Measurements from ENCODE around the gene SLCO2A1.

SLCO2A1 gene

DNA sequence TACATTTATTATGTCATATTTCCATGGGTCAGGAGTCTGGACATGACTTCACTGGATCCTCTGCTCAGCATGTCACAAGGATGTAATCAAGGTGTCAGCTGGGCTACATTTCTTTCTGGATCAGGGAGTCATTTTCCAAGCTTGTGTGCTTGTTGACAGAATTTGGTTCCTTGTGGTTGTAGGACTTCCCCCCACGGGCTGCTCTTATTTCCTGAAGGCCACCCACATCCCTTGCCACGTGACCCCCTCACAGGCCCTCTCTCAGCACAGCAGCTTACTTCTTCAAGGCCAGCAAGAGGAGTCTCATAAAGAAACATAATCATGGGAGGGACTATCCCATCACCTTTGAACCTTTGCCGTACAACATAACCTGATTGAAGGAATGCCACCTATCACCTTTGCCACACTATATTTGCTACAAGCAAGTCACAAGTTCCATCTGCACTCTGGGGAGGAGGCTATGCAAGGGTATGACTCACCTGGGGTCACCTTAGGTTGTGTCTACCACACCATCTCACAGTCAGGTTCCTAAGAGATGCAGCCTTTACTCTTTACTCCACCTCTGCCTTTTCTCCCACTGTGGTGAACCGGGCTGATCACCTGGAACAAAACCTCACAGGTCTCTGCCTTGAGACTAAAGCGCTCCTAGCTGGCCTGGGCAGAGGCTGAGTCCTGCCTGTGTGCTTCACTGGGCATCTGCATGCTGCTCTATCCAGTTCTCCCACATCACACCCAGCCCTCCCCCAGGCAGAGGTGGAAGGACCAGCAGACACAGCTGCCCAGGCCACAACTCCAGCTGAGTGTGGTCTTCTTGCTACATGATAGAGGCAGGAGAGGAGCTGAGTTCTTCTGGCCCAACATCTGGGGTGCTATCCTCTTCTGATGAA, 147.5 kb downstream of the SLCO2A1 start:
- Histone ChIP-seq H3K9me3 (replicated peaks; ENCODE audit: insufficient read depth, low read length) (no peaks in the 10 kb centered on the region), H3F3A (ENCODE audit: insufficient read depth, low read length) (no peaks in the 10 kb centered on the region), H2AFZ (ENCODE audit: low read length) (no peak overlapping the region), H3K4me1 (ENCODE audit: low read length) (no peaks in the 10 kb centered on the region), H3K9me2 (replicated peaks; ENCODE audit: insufficient read depth, low read length) (no peaks in the 10 kb centered on the region), H3K27me3 (replicated peaks; ENCODE audit: insufficient read depth, low read length) (no peaks in the 10 kb centered on the region), H4K20me1 (ENCODE audit: insufficient read depth, low read length) (no peaks in the 10 kb centered on the region), H3K9ac (ENCODE audit: low read length) (no peak overlapping the region), H3K36me3 (replicated peaks; ENCODE audit: insufficient read depth, low read length) (no peaks in the 10 kb centered on the region), H3K79me2 (ENCODE audit: low read length) (no peaks in the 10 kb centered on the region), H3K4me2 (ENCODE audit: low read depth, low read length) (no peak overlapping the region), H3K4me3 (ENCODE audit: low read length) (no peak overlapping the region), H3K27ac (ENCODE audit: low read length) (no peak overlapping the region)
- TF ChIP-seq, protein P1, sequence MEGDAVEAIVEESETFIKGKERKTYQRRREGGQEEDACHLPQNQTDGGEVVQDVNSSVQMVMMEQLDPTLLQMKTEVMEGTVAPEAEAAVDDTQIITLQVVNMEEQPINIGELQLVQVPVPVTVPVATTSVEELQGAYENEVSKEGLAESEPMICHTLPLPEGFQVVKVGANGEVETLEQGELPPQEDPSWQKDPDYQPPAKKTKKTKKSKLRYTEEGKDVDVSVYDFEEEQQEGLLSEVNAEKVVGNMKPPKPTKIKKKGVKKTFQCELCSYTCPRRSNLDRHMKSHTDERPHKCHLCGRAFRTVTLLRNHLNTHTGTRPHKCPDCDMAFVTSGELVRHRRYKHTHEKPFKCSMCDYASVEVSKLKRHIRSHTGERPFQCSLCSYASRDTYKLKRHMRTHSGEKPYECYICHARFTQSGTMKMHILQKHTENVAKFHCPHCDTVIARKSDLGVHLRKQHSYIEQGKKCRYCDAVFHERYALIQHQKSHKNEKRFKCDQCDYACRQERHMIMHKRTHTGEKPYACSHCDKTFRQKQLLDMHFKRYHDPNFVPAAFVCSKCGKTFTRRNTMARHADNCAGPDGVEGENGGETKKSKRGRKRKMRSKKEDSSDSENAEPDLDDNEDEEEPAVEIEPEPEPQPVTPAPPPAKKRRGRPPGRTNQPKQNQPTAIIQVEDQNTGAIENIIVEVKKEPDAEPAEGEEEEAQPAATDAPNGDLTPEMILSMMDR (IDR thresholded peaks at IDR 0.05; ENCODE audit: low read length), result no peak
- TF ChIP-seq EZH2 (optimal IDR thresholded peaks at IDR 0.05; ENCODE audit: low read depth, low read length), result no peak
- TF ChIP-seq EZH2phosphoT487 (IDR thresholded peaks at IDR 0.05; ENCODE audit: low read length), result no peak
- DNase-seq, result no peak

DNA sequence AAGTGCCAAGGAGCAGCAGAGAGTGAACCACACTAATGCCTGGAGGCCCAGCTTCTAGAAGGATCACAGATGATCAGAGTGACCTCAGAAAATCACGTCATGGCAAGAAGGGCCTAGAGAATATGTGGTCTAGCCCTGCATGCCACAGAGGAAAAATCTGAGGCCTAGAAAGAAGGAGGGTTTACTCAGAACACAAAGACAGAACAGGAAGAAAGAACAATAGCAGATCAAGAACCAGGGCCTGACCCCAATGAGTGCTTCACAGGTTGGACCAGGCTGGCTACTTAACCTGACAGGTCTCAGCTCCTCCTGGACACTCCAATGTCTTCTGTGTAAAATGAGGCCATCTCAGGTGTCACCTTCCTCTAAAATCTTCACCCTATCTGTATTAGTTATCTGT, 148.2 kb downstream of the SLCO2A1 start:
- no peaks in the 10 kb centered on the region for H3K79me2 ChIP-seq (ENCODE audit: low read length)
- no peaks in the 10 kb centered on the region for H3K9me3 ChIP-seq (replicated peaks; ENCODE audit: insufficient read depth, low read length)
- H3F3A ChIP-seq (ENCODE audit: insufficient read depth, low read length), result no peaks in the 10 kb centered on the region
- H3K9me2 ChIP-seq (replicated peaks; ENCODE audit: insufficient read depth, low read length), result no peaks in the 10 kb centered on the region
- H3K4me3 ChIP-seq (ENCODE audit: low read length), result no peak overlapping the region
- H3K9ac ChIP-seq (ENCODE audit: low read length), result no peak overlapping the region
- no peak overlapping the region for H2AFZ ChIP-seq (ENCODE audit: low read length)
- H3K4me1 ChIP-seq (ENCODE audit: low read length), result no peaks in the 10 kb centered on the region
- TF ChIP-seq EZH2phosphoT487 (IDR thresholded peaks at IDR 0.05; ENCODE audit: low read length), result no peak
- no peak for TF ChIP-seq EZH2 (optimal IDR thresholded peaks at IDR 0.05; ENCODE audit: low read depth, low read length)
- TF ChIP-seq, protein P1 (IDR thresholded peaks at IDR 0.05; ENCODE audit: low read length), result no peak
- H3K4me2 ChIP-seq (ENCODE audit: low read depth, low read length), result no peak overlapping the region
- DNase-seq, result no peak
- no peak overlapping the region for H3K27ac ChIP-seq (ENCODE audit: low read length)
- H3K27me3 ChIP-seq (replicated peaks; ENCODE audit: insufficient read depth, low read length), result no peaks in the 10 kb centered on the region
- no peaks in the 10 kb centered on the region for H4K20me1 ChIP-seq (ENCODE audit: insufficient read depth, low read length)
- H3K36me3 ChIP-seq (replicated peaks; ENCODE audit: insufficient read depth, low read length), result no peaks in the 10 kb centered on the region

DNA sequence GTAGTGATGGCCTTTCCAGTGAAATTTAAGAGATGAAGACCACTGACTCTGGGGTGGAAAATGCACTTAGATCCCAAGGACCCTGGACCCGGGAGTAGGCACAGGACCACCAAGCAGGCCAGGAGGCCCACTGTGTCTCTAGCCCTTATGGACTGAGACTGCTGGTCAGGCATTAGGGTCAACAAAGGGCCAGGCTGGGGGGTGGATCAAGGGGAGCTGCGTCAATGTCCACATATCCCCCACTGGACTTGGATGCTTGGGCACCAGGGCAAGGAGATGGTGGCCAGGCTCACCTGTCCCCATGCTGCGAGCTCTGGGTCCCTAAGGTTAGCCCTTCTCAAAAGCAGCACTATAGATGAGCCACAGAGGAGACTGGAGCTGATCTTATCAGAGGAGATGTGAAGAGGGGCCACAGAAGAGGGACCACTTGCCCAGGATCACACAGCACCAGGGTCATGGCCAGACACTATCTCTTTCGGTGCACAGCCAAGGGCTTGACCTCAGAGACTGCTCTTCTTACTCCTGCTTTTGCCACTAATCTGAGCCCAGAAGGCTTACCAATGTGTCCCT, 148.8 kb downstream of the SLCO2A1 start:
- no peaks in the 10 kb centered on the region for H3K27me3 ChIP-seq (replicated peaks; ENCODE audit: insufficient read depth, low read length)
- H4K20me1 ChIP-seq (ENCODE audit: insufficient read depth, low read length), result no peaks in the 10 kb centered on the region
- no peaks in the 10 kb centered on the region for H3F3A ChIP-seq (ENCODE audit: insufficient read depth, low read length)
- no peaks in the 10 kb centered on the region for H3K4me1 ChIP-seq (ENCODE audit: low read length)
- no peak for TF ChIP-seq EZH2 (optimal IDR thresholded peaks at IDR 0.05; ENCODE audit: low read depth, low read length)
- TF ChIP-seq, protein P1 (IDR thresholded peaks at IDR 0.05; ENCODE audit: low read length), result no peak
- H3K79me2 ChIP-seq (ENCODE audit: low read length), result no peaks in the 10 kb centered on the region
- H3K27ac ChIP-seq (ENCODE audit: low read length), result no peak overlapping the region
- H3K4me2 ChIP-seq (ENCODE audit: low read depth, low read length), result no peak overlapping the region
- no peaks in the 10 kb centered on the region for H3K9me2 ChIP-seq (replicated peaks; ENCODE audit: insufficient read depth, low read length)
- H2AFZ ChIP-seq (ENCODE audit: low read length), result no peak overlapping the region
- H3K36me3 ChIP-seq (replicated peaks; ENCODE audit: insufficient read depth, low read length), result no peaks in the 10 kb centered on the region
- no peak overlapping the region for H3K4me3 ChIP-seq (ENCODE audit: low read length)
- no peak for DNase-seq
- no peaks in the 10 kb centered on the region for H3K9me3 ChIP-seq (replicated peaks; ENCODE audit: insufficient read depth, low read length)
- H3K9ac ChIP-seq (ENCODE audit: low read length), result no peak overlapping the region

Data from MM.1S (cell line).